Left lung (tissue), 10 donors: ENCODE measurements around the gene MRPS27. TPM values are rescaled to one million over a fixed set of nuclear protein-coding genes. Genes with fewer than 3 reads are reported as not detected.

ENCODE experiments used
- ATAC-seq: fragments of 200-7000 bp; cut with Tn5 transposase; one replicate; pipeline ENCODE4 v1.9.1; 2020; ENCODE audit warnings: moderate library complexity
- DNase-seq, 4 donors: peaks; one replicate each; pipeline ENCODE4 v3.0.0-alpha.2; 2013 to 2020
- H3K27ac ChIP-seq, 2 donors: fragments of 200-600 bp; sonication (generic) in 1 of 2; one replicate each; pipeline versions ENCODE4 v1.5.0 to v1.8.0; 2020 to 2021
- H3K27me3 ChIP-seq, 2 donors: fragments of 200-600 bp; sonication (generic) in 1 of 2; one replicate each; pipeline versions ENCODE4 v1.5.0 to v1.8.0; 2020 to 2021
- H3K36me3 ChIP-seq, 2 donors: fragments of 200-600 bp; sonication (generic) in 1 of 2; one replicate each; pipeline versions ENCODE4 v1.5.0 to v1.8.0; 2020 to 2021
- H3K4me1 ChIP-seq, 2 donors: fragments of 200-600 bp; one replicate each; pipeline ENCODE4 v1.8.0; 2021
- H3K4me3 ChIP-seq, 2 donors: fragments of 200-600 bp; sonication (generic) in 1 of 2; one replicate each; pipeline versions ENCODE4 v1.5.0 to v1.8.0; 2020 to 2021; ENCODE audit warnings: mild to moderate bottlenecking in 1 of 2
- H3K9me3 ChIP-seq, 2 donors: fragments of 200-600 bp; sonication (generic) in 1 of 2; one replicate each; pipeline versions ENCODE4 v1.5.0 to v1.8.0; 2020 to 2021
- intact Hi-C, 2 donors: fragments of 100-400 bp; cut with DNase I; formaldehyde crosslinking; loops; one replicate each; pipeline versions ENCODE4 v1.11.2 to v1.14.2; 2022
- microRNA-seq, 2 donors: library from miRNA; unstranded; fragments of <30 nt; microRNA quantifications; one replicate each; pipeline ENCODE4, GENCODE V29; 2019
- polyA plus RNA-seq, 6 donors: library from polyadenylated mRNA; unstranded; fragments of 120-200 nt; gene quantifications; one replicate each; pipeline ENCODE4 v1.2.1, GENCODE V29; 2013; ENCODE audit not compliant: insufficient read length in 6 of 6
- total RNA-seq, 2 donors: library from RNA; stranded (reverse); fragmentation: NEBNext Ultra II Directional; extraction: Animal tissue kit (Norgen Biotek cat#: 25700); gene quantifications; one replicate each; pipeline ENCODE4 v1.2.1, GENCODE V29; 2021
- TF ChIP-seq, protein P1 (sequence below), 2 donors: fragments of 200-600 bp; sonication (generic) in 1 of 2; IDR thresholded peaks; one replicate each; pipeline versions ENCODE4 v1.5.0 to v1.8.0; 2021; ENCODE audit warnings: antibody characterized with exemption in 2 of 2
- donor health status: DM: no; HTN: yes; CAD: no.
- donor health status: DM: no; HTN: no; CAD: no.

The MRPS27 gene
- total and polyA plus RNA-seq, 8 donors: 44.1 to 79.8 (median 65.4) TPM

DNA sequence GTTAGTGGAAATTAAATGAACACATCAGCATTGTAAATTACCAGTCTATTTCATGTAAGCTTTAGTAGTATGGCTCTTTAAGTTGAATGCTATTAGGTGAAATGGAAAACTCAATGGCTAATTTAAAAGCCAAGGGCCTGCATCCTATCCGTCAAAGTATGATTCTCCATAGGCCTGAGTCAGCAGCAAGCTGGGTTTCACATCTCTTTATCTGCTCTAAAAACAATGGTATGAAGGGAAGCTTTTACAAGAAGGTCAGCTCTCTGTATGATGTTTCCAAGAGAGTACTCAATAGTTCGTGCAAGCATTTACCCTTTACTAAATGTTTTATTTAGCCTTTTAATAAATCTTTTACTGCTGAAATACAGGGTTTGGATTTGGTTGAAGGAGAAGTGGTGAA, 149.9 kb downstream of the MRPS27 start:
- Histone ChIP-seq H3K4me1 (peaks cover 0 to 4% of the 10 kb centered on the region in 2 donors), H3K36me3 (no peaks in the 10 kb centered on the region), H3K27me3 (no peaks in the 10 kb centered on the region), H3K27ac (no peak overlapping the region), H3K9me3 (no peaks in the 10 kb centered on the region), H3K4me3 (no peak overlapping the region)
- intact Hi-C loops: no loop called here
- no peak for ATAC-seq
- TF ChIP-seq, protein P1, sequence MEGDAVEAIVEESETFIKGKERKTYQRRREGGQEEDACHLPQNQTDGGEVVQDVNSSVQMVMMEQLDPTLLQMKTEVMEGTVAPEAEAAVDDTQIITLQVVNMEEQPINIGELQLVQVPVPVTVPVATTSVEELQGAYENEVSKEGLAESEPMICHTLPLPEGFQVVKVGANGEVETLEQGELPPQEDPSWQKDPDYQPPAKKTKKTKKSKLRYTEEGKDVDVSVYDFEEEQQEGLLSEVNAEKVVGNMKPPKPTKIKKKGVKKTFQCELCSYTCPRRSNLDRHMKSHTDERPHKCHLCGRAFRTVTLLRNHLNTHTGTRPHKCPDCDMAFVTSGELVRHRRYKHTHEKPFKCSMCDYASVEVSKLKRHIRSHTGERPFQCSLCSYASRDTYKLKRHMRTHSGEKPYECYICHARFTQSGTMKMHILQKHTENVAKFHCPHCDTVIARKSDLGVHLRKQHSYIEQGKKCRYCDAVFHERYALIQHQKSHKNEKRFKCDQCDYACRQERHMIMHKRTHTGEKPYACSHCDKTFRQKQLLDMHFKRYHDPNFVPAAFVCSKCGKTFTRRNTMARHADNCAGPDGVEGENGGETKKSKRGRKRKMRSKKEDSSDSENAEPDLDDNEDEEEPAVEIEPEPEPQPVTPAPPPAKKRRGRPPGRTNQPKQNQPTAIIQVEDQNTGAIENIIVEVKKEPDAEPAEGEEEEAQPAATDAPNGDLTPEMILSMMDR (IDR thresholded peaks at IDR 0.05): no peak
- no peak for DNase-seq

Small RNA genes within 50 kb of the gene (microRNA-seq; reads per million reads assigned to microRNA genes)
- gene MIR4803: 0 reads per million in 2 donors

Other genes with a start within 250 kb of the MRPS27 start
- 10 to 100 TPM; 53.0 to 62.6 TPM for gene MAP1B, start 212.8 kb downstream of the MRPS27 start, total RNA-seq
- gene MAP1B, start 212.8 kb downstream of the MRPS27 start, polyA plus RNA-seq: 10 to 100 TPM; 14.6 to 25.0 (median 22.1) TPM
- 1 to 10 TPM; 7.6 to 7.9 TPM for gene PTCD2, start 133 bp upstream of the MRPS27 start, total RNA-seq
- gene PTCD2, start 133 bp upstream of the MRPS27 start, polyA plus RNA-seq: 10 to 100 TPM in 4 of 6 donors, 1 to 10 TPM in 2; 9.3 to 12.6 (median 12.3) TPM
- 1 to 10 TPM; 3.2 to 5.6 TPM for gene ZNF366, start 187.2 kb upstream of the MRPS27 start, total RNA-seq
- 1 to 10 TPM; 3.3 to 4.2 (median 4.0) TPM for gene ZNF366, start 187.2 kb upstream of the MRPS27 start, polyA plus RNA-seq